Karpas-422 (cell line): ENCODE measurements around the gene HIP1R. TPM values are rescaled to one million over a fixed set of nuclear protein-coding genes. Genes with fewer than 3 reads are reported as not detected.

Experiments
- DNase-seq: peaks from one replicate; pipeline ENCODE4 v3.0.0-alpha.2; 2015
- H2AFZ ChIP-seq: fragments of 200-600 bp; sonication (generic); 2 replicates; pipeline ENCODE4 v1.6.1; 2014; ENCODE audit warnings: antibody characterized with exemption, low read length, mixed read lengths
- H3K27ac ChIP-seq: fragments of 200-600 bp; sonication (generic); 2 replicates; pipeline ENCODE4 v1.5.1; 2014; ENCODE audit warnings: mild to moderate bottlenecking, low read length, moderate library complexity
- H3K27me3 ChIP-seq: fragments of 200-600 bp; sonication (generic); 2 replicates; pipeline ENCODE4 v1.6.1; 2014; ENCODE audit warnings: low read length, mixed read lengths
- H3K36me3 ChIP-seq: fragments of 200-600 bp; sonication (generic); 2 replicates; pipeline ENCODE4 v1.6.1; 2014; ENCODE audit warnings: low read length, mixed read lengths; ENCODE audit not compliant: insufficient read depth
- H3K4me1 ChIP-seq: fragments of 200-600 bp; sonication (generic); 2 replicates; pipeline ENCODE4 v1.6.1; 2014; ENCODE audit warnings: mild to moderate bottlenecking, low read length, mixed read lengths
- H3K4me2 ChIP-seq: fragments of 200-600 bp; sonication (generic); 2 replicates; pipeline ENCODE4 v1.6.1; 2014; ENCODE audit warnings: low read length, low read depth, mild to moderate bottlenecking; ENCODE audit not compliant: poor library complexity, severe bottlenecking
- H3K4me3 ChIP-seq: fragments of 200-600 bp; sonication (generic); 2 replicates; pipeline ENCODE4 v1.5.1; 2014; ENCODE audit warnings: mild to moderate bottlenecking, antibody characterized with exemption, low read length, mixed read lengths
- H3K79me2 ChIP-seq: fragments of 200-600 bp; sonication (generic); 2 replicates; pipeline ENCODE4 v1.6.1; 2014; ENCODE audit warnings: mild to moderate bottlenecking, low read length, mixed read lengths
- H3K9ac ChIP-seq: fragments of 200-600 bp; sonication (generic); 2 replicates; pipeline ENCODE4 v1.6.0; 2014; ENCODE audit warnings: low read length
- H3K9me2 ChIP-seq: fragments of 200-600 bp; sonication (generic), shearing (Covaris generic); replicated peaks from 2 replicates; pipeline ENCODE4 v1.6.0; 2014; ENCODE audit warnings: mild to moderate bottlenecking, low read length, moderate library complexity; ENCODE audit not compliant: insufficient read depth
- H3K9me3 ChIP-seq: fragments of 300-700, 200-600 bp; sonication (generic); 2 replicates; pipeline ENCODE4 v1.6.1; 2014; ENCODE audit warnings: low read length, mixed read lengths
- H4K20me1 ChIP-seq: fragments of 200-600 bp; sonication (generic); 2 replicates; pipeline ENCODE4 v1.6.1; 2014; ENCODE audit warnings: mild to moderate bottlenecking, antibody characterized with exemption, low read length, low read depth; ENCODE audit not compliant: insufficient read depth
- total RNA-seq: library from RNA; depleted of rRNA; stranded (reverse); fragments of >200 nt; shearing (Covaris generic); gene quantifications from 2 replicates; pipeline ENCODE4 v1.2.3, GENCODE V29; 2014; ENCODE audit warnings: low replicate concordance

HIP1R gene
- total RNA-seq, 1 experiment from 2014 or later, result 19.4 TPM

- Histone ChIP-seq H3K9me2 (no peaks in the 10 kb centered on the region), H3K27ac (no peak overlapping the region), H3K4me1 (peaks cover 22% of the 10 kb centered on the region), H3K27me3 (no peaks in the 10 kb centered on the region), H4K20me1 (no peaks in the 10 kb centered on the region), H3K79me2 (no peaks in the 10 kb centered on the region), H3K4me2 (no peak overlapping the region), H3K9ac (no peak overlapping the region), H3K9me3 (no peaks in the 10 kb centered on the region), H2AFZ (no peak overlapping the region), H3K4me3 (no peak overlapping the region), H3K36me3 (no peaks in the 10 kb centered on the region)
- no peak for DNase-seq
Measured at GRCh38 chr12:122894193-122895121, 59.2 kb downstream of the HIP1R start.

DNA sequence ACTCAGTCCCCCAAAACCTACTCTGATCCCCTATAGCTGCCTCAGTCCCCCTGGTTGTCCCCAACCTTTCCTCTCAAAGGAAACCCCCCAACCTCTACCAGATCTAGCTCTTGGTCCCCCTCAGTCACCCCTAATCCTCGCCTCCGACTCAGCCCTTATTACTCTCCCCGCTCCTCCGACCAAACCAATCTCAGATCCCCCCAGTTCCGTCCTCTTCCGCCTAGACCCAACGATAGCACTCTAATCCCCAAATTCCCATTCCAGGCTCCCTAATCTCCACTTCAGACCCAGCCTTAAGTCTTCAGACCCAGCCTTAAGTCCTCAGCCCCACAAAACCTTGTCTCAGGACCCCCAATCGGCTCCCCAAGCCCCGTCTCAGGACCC lies 60.1 kb downstream of the HIP1R start:
- no peaks in the 10 kb centered on the region for H3K36me3 ChIP-seq
- H3K9me2 ChIP-seq, result no peaks in the 10 kb centered on the region
- peaks cover 22% of the 10 kb centered on the region for H3K4me1 ChIP-seq
- H3K79me2 ChIP-seq, result no peaks in the 10 kb centered on the region
- no peak overlapping the region for H3K4me3 ChIP-seq
- no peak overlapping the region for H2AFZ ChIP-seq
- no peak overlapping the region for H3K4me2 ChIP-seq
- H3K9me3 ChIP-seq, result no peaks in the 10 kb centered on the region
- no peak overlapping the region for H3K27ac ChIP-seq
- no peaks in the 10 kb centered on the region for H4K20me1 ChIP-seq
- DNase-seq, result no peak
- H3K9ac ChIP-seq, result no peak overlapping the region
- no peaks in the 10 kb centered on the region for H3K27me3 ChIP-seq

- Histone ChIP-seq H3K9me3 (no peaks in the 10 kb centered on the region), H3K4me1 (peaks cover 22% of the 10 kb centered on the region), H3K79me2 (no peaks in the 10 kb centered on the region), H3K27me3 (no peaks in the 10 kb centered on the region), H3K27ac (no peak within 1 kb of the TSS), H3K9me2 (no peaks in the 10 kb centered on the region), H2AFZ (no peak within 1 kb of the TSS), H3K4me3 (no peak within 1 kb of the TSS), H3K36me3 (no peaks in the 10 kb centered on the region), H3K4me2 (no peak within 1 kb of the TSS), H4K20me1 (no peaks in the 10 kb centered on the region), H3K9ac (no peak within 1 kb of the TSS)
- peak; percentile 26 for DNase-seq
Measured at GRCh38 chr12:122895704-122896636, 60.7 kb downstream of the HIP1R start, which contains the start of gene VPS37B. TSS of gene VPS37B (minus strand) at chr12:122896124. CDS start at chr12:122896062, 62 bp downstream.

- peaks cover 15% of the 10 kb centered on the region for H3K4me1 ChIP-seq
- no peaks in the 10 kb centered on the region for H3K36me3 ChIP-seq
- H3K9ac ChIP-seq, result no peak overlapping the region
- H3K4me2 ChIP-seq, result no peak overlapping the region
- no peaks in the 10 kb centered on the region for H3K79me2 ChIP-seq
- no peaks in the 10 kb centered on the region for H3K27me3 ChIP-seq
- H2AFZ ChIP-seq, result no peak overlapping the region
- no peaks in the 10 kb centered on the region for H3K9me2 ChIP-seq
- peak; percentile 34 for DNase-seq
- H4K20me1 ChIP-seq, result no peaks in the 10 kb centered on the region
- H3K4me3 ChIP-seq, result no peak overlapping the region
- H3K27ac ChIP-seq, result no peak overlapping the region
- H3K9me3 ChIP-seq, result no peaks in the 10 kb centered on the region
Measured at GRCh38 chr12:122896662-122897061, 61.4 kb downstream of the HIP1R start.

GRCh38 chr12:122899887-122900286 lies 64.6 kb downstream of the HIP1R start:
- Histone ChIP-seq H3K27ac (no peak overlapping the region), H3K27me3 (no peaks in the 10 kb centered on the region), H3K9me2 (no peaks in the 10 kb centered on the region), H3K9ac (no peak overlapping the region), H3K36me3 (no peaks in the 10 kb centered on the region), H3K4me2 (no peak overlapping the region), H3K79me2 (no peaks in the 10 kb centered on the region), H3K4me3 (no peak overlapping the region), H3K4me1 (peaks cover 17% of the 10 kb centered on the region), H4K20me1 (no peaks in the 10 kb centered on the region), H2AFZ (no peak overlapping the region), H3K9me3 (no peaks in the 10 kb centered on the region)
- DNase-seq, result no peak

GRCh38 chr12:122902854-122903692 lies 67.8 kb downstream of the HIP1R start:
- no peak overlapping the region for H3K9ac ChIP-seq
- no peak overlapping the region for H3K4me3 ChIP-seq
- H2AFZ ChIP-seq, result no peak overlapping the region
- H3K27me3 ChIP-seq, result no peaks in the 10 kb centered on the region
- no peak overlapping the region for H3K4me2 ChIP-seq
- no peaks in the 10 kb centered on the region for H3K36me3 ChIP-seq
- no peaks in the 10 kb centered on the region for H4K20me1 ChIP-seq
- no peak overlapping the region for H3K27ac ChIP-seq
- no peaks in the 10 kb centered on the region for H3K79me2 ChIP-seq
- no peaks in the 10 kb centered on the region for H3K9me2 ChIP-seq
- DNase-seq, result peak; percentile 36
- H3K9me3 ChIP-seq, result no peaks in the 10 kb centered on the region
- peaks cover 17% of the 10 kb centered on the region for H3K4me1 ChIP-seq

DNA sequence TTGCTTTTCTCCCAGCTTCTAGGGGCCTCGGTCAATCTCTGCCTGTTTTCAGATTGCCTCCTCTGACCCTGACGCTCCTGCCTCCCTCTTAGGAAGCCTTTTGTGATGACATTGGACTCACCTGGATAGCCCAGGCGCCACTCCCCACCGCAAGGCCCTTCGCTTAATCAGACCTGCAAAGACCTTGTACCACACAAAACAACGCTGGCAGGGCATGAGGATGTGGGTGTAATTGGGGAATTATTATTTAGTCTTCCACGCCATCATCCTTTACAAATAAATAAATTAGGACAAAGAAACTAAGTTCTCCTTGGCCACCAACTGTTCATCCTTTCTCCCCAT lies 68.4 kb downstream of the HIP1R start:
- H3K9ac ChIP-seq, result no peak overlapping the region
- no peak overlapping the region for H3K27ac ChIP-seq
- H3K27me3 ChIP-seq, result no peaks in the 10 kb centered on the region
- H3K9me3 ChIP-seq, result no peaks in the 10 kb centered on the region
- H3K4me1 ChIP-seq, result peaks cover 11% of the 10 kb centered on the region
- H3K9me2 ChIP-seq, result no peaks in the 10 kb centered on the region
- no peak overlapping the region for H3K4me2 ChIP-seq
- H2AFZ ChIP-seq, result no peak overlapping the region
- DNase-seq, result no peak
- no peaks in the 10 kb centered on the region for H3K79me2 ChIP-seq
- H3K36me3 ChIP-seq, result no peaks in the 10 kb centered on the region
- no peaks in the 10 kb centered on the region for H4K20me1 ChIP-seq
- no peak overlapping the region for H3K4me3 ChIP-seq
